Erythroblast (primary cell): ENCODE measurements around the gene SHMT2.

Source experiments
- DNase-seq, 2 experiments: peaks; one replicate each; lab custom pipeline; 2025; lab: John Stamatoyannopoulos, UW
- GATA1 ChIP-seq: IDR thresholded peaks from 2 replicates; pipeline ENCODE4 v1.6.1; 2011; ENCODE audit warnings: low read depth, mild to moderate bottlenecking, control low read depth, low read length, moderate library complexity
- POLR2A ChIP-seq: IDR thresholded peaks from 2 replicates; pipeline ENCODE4 v1.6.1; 2011; ENCODE audit warnings: mild to moderate bottlenecking, low read length

The SHMT2 gene

DNA sequence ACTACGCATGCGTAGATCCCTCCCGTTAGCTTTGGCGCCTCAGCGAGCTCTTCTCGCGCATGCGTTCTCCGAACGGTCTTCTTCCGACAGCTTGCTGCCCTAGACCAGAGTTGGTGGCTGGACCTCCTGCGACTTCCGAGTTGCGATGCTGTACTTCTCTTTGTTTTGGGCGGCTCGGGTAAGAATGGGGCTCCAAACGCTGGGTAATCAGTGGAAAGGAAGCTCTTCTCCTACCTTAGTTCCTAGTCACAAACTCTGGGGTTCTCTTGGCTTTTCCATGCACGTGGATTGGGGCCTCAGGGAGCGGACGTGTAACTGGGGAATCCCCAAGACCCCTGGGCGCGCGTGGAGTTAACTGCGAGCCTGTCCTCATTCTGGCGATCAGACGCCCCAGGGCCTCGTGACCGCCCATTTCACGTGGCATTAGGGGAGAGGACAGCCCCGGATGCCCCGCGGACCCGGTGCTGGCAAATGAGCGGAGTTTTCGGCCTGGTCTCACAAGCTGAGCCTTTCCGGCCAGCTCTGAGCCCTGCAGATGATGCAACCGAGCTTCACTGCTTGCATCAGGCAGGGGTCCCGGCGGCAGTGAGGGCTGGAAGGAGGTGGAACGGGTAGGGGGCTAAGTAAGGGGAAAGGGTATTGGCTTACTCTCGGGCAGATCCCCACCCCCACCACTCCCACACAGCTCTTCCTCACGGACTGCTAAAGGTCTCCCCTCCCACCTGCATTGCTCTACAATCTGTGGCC, at the start of gene SHMT2:
Gene SHMT2 (plus strand): TSS at position 78 of the 747 bp plus-strand sequence. CDS start 68 bp downstream, at position 146.
- DNase-seq: peak; percentile 96 to 97
- TF ChIP-seq POLR2A: peak; percentile 82
- no peak for TF ChIP-seq GATA1

- TF ChIP-seq POLR2A (no peak), GATA1 (no peak)
- no peak for DNase-seq
Observed at GRCh38 chr12:57180321-57180989, 49.1 kb upstream of the SHMT2 start.

DNA sequence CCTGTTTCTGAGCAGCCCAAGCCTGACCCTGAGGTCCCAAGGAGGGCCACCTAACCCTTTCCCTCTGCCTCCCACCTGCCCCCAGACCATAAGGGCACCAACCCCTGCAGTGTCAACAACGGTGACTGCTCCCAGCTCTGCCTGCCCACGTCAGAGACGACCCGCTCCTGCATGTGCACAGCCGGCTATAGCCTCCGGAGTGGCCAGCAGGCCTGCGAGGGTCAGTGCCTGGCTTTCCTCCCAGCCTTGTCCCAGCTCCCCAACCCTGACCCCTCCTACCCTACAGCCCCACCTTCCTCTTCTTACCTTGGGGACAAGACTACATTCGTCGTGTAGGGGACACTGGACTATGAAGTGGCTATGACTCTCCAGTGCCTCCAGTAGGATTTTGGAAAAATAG, 48.4 kb upstream of the SHMT2 start:
- no peak for TF ChIP-seq POLR2A
- TF ChIP-seq GATA1: no peak
- DNase-seq: no peak

DNA sequence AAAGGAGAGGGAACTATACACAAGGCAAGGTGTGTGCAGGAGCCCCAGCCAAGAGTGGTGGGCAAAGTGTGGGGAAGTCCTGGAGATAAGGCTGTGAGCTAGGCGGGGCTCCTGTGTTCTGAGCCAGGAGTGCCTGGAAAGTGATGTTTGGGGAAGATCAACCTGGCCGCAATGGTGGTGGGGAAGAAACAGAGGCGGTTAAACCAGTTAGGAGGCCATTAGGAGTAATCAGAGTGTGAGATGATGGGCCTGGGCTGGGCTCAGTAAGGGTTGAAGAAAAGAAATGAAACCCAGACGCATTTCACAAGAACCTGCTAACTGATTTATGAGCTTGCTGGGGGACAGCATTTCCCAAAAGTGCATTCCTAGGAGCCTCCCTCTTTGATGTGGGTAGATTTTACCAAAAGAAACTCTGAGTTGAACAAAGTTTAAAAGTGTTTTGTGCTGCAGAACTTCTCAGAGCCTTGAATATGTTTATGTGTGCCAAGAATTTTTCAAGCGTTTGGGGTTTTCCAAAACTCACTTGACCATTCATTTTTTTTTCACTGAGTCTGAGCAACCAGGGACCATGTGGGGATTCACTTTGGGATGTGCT, 47.9 kb upstream of the SHMT2 start:
- DNase-seq: no peak
- TF ChIP-seq POLR2A: no peak
- TF ChIP-seq GATA1: no peak

- TF ChIP-seq POLR2A (no peak), GATA1 (no peak)
- peak; percentile 59 to 84 for DNase-seq
Observed at GRCh38 chr12:57182918-57183575, 46.5 kb upstream of the SHMT2 start.

DNA sequence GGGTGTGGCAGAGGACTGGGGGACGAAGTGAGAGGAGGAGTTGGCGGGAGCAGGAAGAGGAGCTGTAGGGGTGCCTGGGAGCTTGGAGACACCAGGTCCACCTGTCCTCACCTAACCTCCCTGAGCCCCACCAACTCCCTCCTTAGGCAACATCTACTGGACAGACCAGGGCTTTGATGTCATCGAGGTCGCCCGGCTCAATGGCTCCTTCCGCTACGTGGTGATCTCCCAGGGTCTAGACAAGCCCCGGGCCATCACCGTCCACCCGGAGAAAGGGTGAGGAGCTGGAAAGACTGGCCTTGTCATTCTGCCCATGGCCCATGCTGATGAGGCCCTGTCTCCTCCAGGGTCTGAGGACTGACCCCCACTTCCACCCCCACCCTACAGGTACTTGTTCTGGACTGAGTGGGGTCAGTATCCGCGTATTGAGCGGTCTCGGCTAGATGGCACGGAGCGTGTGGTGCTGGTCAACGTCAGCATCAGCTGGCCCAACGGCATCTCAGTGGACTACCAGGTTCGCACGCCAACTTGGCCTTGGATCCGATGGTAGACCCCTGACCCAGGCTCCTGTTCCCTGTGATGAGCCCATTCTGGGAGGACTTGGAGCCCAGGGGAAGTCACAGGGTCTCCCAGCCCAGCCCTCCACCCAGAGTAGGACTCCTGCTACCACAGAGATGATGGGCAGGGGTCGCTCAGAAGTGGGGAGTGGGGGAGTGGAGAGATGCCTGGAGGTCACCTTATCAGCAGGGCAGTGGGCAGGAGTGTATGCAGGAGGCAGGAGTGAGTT, 45.4 kb upstream of the SHMT2 start:
- DNase-seq: no peak
- TF ChIP-seq GATA1: no peak

- TF ChIP-seq POLR2A (no peak), GATA1 (no peak)
- no peak for DNase-seq
Observed at GRCh38 chr12:57185403-57185802, 44.1 kb upstream of the SHMT2 start.

GRCh38 chr12:57185906-57186508, 43.5 kb upstream of the SHMT2 start:
- DNase-seq: no peak
- TF ChIP-seq POLR2A (no peak), GATA1 (no peak)

GRCh38 chr12:57187222-57188089, 42.1 kb upstream of the SHMT2 start:
- no peak for TF ChIP-seq POLR2A
- TF ChIP-seq GATA1: no peak
- DNase-seq: no peak

- no peak for DNase-seq
- TF ChIP-seq GATA1: no peak
- no peak for TF ChIP-seq POLR2A
Observed at GRCh38 chr12:57188090-57188425, 41.5 kb upstream of the SHMT2 start.

- TF ChIP-seq GATA1 (no peak), POLR2A (no peak)
- no peak for DNase-seq
Observed at GRCh38 chr12:57190037-57190436, 39.5 kb upstream of the SHMT2 start.

- TF ChIP-seq POLR2A: no peak
- no peak for TF ChIP-seq GATA1
- DNase-seq: no peak
Observed at GRCh38 chr12:57190821-57191220, 38.7 kb upstream of the SHMT2 start.

DNA sequence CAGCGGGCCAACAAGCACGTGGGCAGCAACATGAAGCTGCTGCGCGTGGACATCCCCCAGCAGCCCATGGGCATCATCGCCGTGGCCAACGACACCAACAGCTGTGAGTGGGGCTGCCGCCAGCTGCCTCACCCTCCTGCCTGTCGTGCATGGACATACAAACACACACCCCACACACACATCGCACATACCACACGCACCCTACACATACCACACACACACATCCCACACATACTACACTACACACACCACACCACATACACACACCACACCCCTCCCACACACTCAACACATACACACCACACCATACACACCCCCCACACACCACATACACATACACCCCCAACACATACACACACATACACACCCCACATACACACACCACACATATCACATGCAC, 38.1 kb upstream of the SHMT2 start:
- TF ChIP-seq GATA1 (no peak), POLR2A (no peak)
- DNase-seq: peak; percentile 12 to 40
